ENCODE results near the gene PPP2R5C.

- TF ChIP-seq CTCF (IDR thresholded peaks at IDR 0.05; ENCODE audit: low read depth, low read length, poor library complexity, severe bottlenecking): no peak
- TF ChIP-seq EZH2phosphoT487 (IDR thresholded peaks at IDR 0.05; ENCODE audit: borderline replicate concordance, low read length): no peak
Observed at GRCh38 chr14:101851736-101852405, 90.4 kb downstream of the PPP2R5C start.

Measured in DOHH2 (cell line).